Hepatic stellate cell (primary cell): ENCODE measurements around the gene SPG7.

Experiments used
- DNase-seq: peaks from one replicate; pipeline ENCODE4 v3.0.0; 2011; ENCODE audit warnings: low spot score

The SPG7 gene

GRCh38 chr16:89600427-89600826, 92.2 kb downstream of the SPG7 start:
- no peak for DNase-seq

- DNase-seq, result no peak
Measured at GRCh38 chr16:89600956-89601355, 92.8 kb downstream of the SPG7 start.

GRCh38 chr16:89601906-89602272, 93.7 kb downstream of the SPG7 start:
- DNase-seq, result no peak

- DNase-seq, result peak; percentile 94
Measured at GRCh38 chr16:89602273-89602951, 94.2 kb downstream of the SPG7 start.

GRCh38 chr16:89602952-89603590, 94.9 kb downstream of the SPG7 start:
- no peak for DNase-seq

- no peak for DNase-seq
Measured at GRCh38 chr16:89604764-89605163, 96.6 kb downstream of the SPG7 start.

GRCh38 chr16:89605186-89605970, 97.2 kb downstream of the SPG7 start:
- DNase-seq, result no peak

- DNase-seq, result no peak
Measured at GRCh38 chr16:89606006-89606405, 97.8 kb downstream of the SPG7 start.
